ENCODE measurements around the gene PLP2. TPM values are rescaled to one million over a fixed set of nuclear protein-coding genes. Genes with fewer than 3 reads are reported as not detected.
"Not testable (repeated sequence)": the region's sequence is repeated elsewhere in the genome, so short reads cannot be mapped to it uniquely, and the experiment has no call there.

Gene PLP2
- total and polyA plus RNA-seq, 2 experiments from 2014 or later: 62.5 to 209 TPM

DNA sequence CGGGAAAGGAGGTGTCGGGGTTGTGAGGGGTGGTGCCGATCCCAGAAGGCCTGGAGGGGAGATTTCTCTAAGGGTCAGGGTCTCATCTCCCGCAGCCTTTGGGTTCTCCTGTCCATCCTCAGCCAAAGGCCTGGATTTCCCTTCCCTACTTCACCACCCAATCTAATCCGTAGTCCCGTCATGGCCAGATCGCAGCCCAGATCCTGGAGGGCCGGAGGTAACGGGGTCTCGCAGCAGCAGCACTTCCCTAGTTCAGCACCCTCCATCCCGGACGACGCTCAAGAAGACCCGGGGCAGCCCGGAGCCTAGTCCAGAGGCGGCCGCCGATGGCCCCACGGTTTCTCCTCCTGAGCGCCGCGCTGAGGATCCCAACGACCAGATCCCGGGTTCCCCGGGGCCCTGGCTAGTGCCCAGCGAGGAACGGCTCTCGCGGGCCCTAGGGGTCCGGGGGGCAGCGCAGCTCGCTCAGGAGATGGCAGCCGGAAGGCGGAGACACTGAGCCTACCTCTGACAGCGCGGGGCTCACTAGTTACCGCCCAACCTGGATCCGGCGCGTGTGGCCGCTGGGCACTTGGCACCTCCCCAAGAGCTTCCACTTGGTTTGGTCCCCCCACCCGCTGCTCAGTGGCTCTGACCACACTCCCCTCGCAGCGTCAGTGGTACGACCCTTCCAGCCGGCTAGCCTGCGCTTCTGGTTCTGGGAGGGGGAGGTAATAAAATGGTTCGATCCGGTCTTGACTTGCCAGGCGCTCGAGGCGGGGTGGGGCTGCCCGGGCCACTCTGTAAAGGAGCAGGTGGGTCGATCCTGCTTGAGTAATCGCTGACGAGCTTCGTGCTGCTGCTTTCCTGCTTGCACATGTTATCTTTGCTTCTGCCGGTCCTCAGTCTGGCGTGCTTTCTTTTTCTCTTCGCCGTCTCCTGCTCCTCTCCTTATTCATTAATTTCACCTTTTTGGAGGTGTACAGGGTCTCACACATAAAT, 5.5 kb upstream of the PLP2 start:
- no peaks in the 10 kb centered on the region for H3K9me2 ChIP-seq (ENCODE audit: insufficient read depth)
- H2AFZ ChIP-seq: peak overlapping the region; percentile 79; the same call in 1 of the 2 replicates
- H3K9ac ChIP-seq: no peak overlapping the region
- WGBS, 2 experiments (ENCODE audit: low coverage in 1 of 2, low lambda C conversion rate in 2 of 2, missing lambda C conversion rate in 2 of 2): 70 to 73% methylated on average over 26 to 41 of the region's 61 CpGs
- peaks cover 6% of the 10 kb centered on the region; the same call in 1 of the 2 replicates for H3K4me1 ChIP-seq (ENCODE audit: insufficient read depth)
- peak overlapping the region; percentile 61 for H3K4me2 ChIP-seq (ENCODE audit: unreplicated experiment)
- in situ Hi-C loops (cut with MboI): no loop called here
- peak; percentile 17 for DNase-seq
- H3K27me3 ChIP-seq (replicated peaks; ENCODE audit: insufficient read depth): no peaks in the 10 kb centered on the region
- peaks cover 3% of the 10 kb centered on the region for H3F3A ChIP-seq (ENCODE audit: insufficient read depth)
- no peak overlapping the region for H3K4me3 ChIP-seq
- H3K36me3 ChIP-seq (ENCODE audit: low read depth): no peaks in the 10 kb centered on the region
- H3K9me3 ChIP-seq (ENCODE audit: low read depth): no peaks in the 10 kb centered on the region
- H3K79me2 ChIP-seq (ENCODE audit: insufficient read depth): no peaks in the 10 kb centered on the region
- no peaks in the 10 kb centered on the region for H4K20me1 ChIP-seq (ENCODE audit: insufficient read depth)
- peak overlapping the region; percentile 69 for H3K27ac ChIP-seq
- no peak for TF ChIP-seq EZH2phosphoT487 (IDR thresholded peaks at IDR 0.05; ENCODE audit: insufficient read depth, low read depth)
- TF ChIP-seq EZH2 (IDR thresholded peaks at IDR 0.05; ENCODE audit: insufficient read depth, poor library complexity, severe bottlenecking): no peak

DNA sequence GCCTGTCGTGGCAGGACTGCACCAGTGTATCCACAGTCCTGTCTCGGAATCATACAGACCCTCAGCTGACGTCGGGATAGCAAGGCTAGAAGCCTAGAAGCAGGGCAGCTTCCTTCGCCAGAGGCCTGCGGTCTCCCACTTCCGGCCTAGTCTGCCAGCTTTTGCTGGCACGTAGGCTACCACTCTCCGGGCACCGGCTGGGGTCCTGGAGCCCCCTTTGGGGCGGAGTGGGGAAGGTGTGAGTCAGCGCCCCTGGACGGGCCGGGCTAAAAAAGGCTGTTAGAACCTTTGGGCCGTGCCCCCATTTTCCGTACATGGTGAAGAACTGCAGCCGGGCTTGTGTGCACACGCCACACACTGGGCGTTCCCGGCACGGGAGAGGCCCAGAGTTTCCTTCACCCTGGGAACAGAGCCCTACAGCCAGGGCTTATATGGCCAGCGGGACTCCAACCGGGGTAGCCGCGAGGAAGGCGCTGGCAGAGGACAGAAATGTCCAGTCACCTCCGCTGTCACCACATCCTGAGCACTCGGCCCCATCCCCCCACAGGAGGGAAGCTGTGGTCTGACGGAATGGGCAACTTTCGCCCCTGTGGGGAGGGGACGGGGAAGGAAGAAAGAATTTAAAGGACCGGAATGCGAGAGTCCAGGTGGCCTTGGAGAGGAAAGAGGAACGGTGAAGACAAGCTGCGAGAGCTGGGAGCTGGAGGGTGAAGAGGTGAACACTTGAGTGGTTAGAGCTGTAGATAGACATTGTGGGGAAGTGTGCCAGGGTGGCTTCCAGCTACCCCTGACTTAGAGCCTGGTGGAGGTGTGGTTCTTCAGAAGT, 4.6 kb upstream of the PLP2 start:
- TF ChIP-seq EZH2phosphoT487 (IDR thresholded peaks at IDR 0.05; ENCODE audit: insufficient read depth, low read depth) (no peak), EZH2 (IDR thresholded peaks at IDR 0.05; ENCODE audit: insufficient read depth, poor library complexity, severe bottlenecking) (no peak)
- no peaks in the 10 kb centered on the region for H3K36me3 ChIP-seq (ENCODE audit: low read depth)
- H3K27ac ChIP-seq: peak overlapping the region; percentile 69
- H3K4me3 ChIP-seq: peak overlapping the region; percentile 41
- DNase-seq: peak; percentile 76
- H3K9ac ChIP-seq: peak overlapping the region; percentile 58
- no peaks in the 10 kb centered on the region for H3K9me3 ChIP-seq (ENCODE audit: low read depth)
- no peaks in the 10 kb centered on the region for H3K27me3 ChIP-seq (replicated peaks; ENCODE audit: insufficient read depth)
- peak overlapping the region; percentile 61 for H3K4me2 ChIP-seq (ENCODE audit: unreplicated experiment)
- no peaks in the 10 kb centered on the region for H3K79me2 ChIP-seq (ENCODE audit: insufficient read depth)
- H3F3A ChIP-seq (ENCODE audit: insufficient read depth): peaks cover 3% of the 10 kb centered on the region
- 25 to 29% methylated on average over 17 to 22 of the region's 35 CpGs for WGBS, 2 experiments (ENCODE audit: low coverage in 1 of 2, low lambda C conversion rate in 2 of 2, missing lambda C conversion rate in 2 of 2)
- in situ Hi-C loops (cut with MboI): no loop called here
- H4K20me1 ChIP-seq (ENCODE audit: insufficient read depth): no peaks in the 10 kb centered on the region
- no peaks in the 10 kb centered on the region for H3K9me2 ChIP-seq (ENCODE audit: insufficient read depth)
- peak overlapping the region; percentile 79 for H2AFZ ChIP-seq
- peaks cover 6% of the 10 kb centered on the region; the same call in 1 of the 2 replicates for H3K4me1 ChIP-seq (ENCODE audit: insufficient read depth)

DNA sequence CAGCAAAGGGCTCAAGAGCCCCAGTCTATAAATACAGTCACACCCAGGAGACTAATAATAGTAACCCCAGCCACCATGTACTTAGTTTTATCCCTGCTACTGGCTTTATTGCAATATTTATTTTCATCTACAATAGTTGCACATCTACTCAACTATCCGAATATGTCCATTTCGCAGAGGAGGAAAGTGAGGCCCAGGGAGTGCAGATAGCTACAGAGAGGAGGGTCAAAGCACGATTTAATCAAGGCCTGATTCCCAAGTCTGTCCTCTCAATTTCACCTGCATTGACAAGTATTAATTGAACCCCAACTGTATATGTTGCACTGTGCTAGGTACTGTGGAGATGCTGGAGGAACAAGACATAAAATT, 4.0 kb upstream of the PLP2 start:
- peak overlapping the region; percentile 79 for H2AFZ ChIP-seq
- H3K9me3 ChIP-seq (ENCODE audit: low read depth): no peaks in the 10 kb centered on the region
- H3K4me2 ChIP-seq (ENCODE audit: unreplicated experiment): peak overlapping the region; percentile 61
- peak overlapping the region; percentile 69 for H3K27ac ChIP-seq
- H3K4me1 ChIP-seq (ENCODE audit: insufficient read depth): peaks cover 6% of the 10 kb centered on the region; the same call in 1 of the 2 replicates
- peaks cover 4% of the 10 kb centered on the region for H3K79me2 ChIP-seq (ENCODE audit: insufficient read depth)
- H3K27me3 ChIP-seq (replicated peaks; ENCODE audit: insufficient read depth): no peaks in the 10 kb centered on the region
- H3F3A ChIP-seq (ENCODE audit: insufficient read depth): peaks cover 3% of the 10 kb centered on the region
- H4K20me1 ChIP-seq (ENCODE audit: insufficient read depth): no peaks in the 10 kb centered on the region
- in situ Hi-C loops (cut with MboI): no loop called here
- no peak for DNase-seq
- WGBS, 2 experiments (ENCODE audit: low coverage in 1 of 2, low lambda C conversion rate in 2 of 2, missing lambda C conversion rate in 2 of 2): 63 to 94% methylated on average over 2 to 3 of the region's 3 CpGs
- H3K36me3 ChIP-seq (ENCODE audit: low read depth): no peaks in the 10 kb centered on the region
- TF ChIP-seq EZH2 (IDR thresholded peaks at IDR 0.05; ENCODE audit: insufficient read depth, poor library complexity, severe bottlenecking) (no peak), EZH2phosphoT487 (IDR thresholded peaks at IDR 0.05; ENCODE audit: insufficient read depth, low read depth) (no peak)
- H3K4me3 ChIP-seq: peak overlapping the region; percentile 41
- H3K9me2 ChIP-seq (ENCODE audit: insufficient read depth): no peaks in the 10 kb centered on the region
- H3K9ac ChIP-seq: peak overlapping the region; percentile 58

DNA sequence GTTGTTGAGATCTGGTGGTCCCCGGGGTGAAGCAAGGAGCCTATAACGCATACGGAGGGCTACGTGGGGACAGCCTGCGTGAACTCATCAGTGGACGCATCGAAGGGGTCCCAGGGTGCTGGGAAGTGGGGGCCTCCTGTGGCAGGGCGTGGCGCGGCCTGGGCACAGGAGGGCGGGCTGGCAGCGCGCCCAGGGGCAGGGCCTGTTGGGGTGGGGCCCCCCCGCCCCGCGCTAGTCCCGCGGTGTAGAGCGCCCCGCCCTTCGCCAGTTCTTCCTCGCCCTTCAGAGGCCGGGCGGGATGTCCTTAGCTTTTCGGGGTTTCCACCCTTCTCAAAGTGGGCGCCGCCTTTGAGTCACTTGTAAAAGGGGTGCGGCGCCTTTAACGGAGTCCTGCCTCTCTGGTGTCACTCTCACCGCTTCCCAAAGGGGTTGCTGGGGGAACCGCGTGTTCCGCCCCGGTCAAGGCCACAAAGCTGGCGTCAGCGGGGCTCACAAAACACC, 632 bp downstream of the PLP2 start:
- H3K4me3 ChIP-seq: peak overlapping the region; percentile 89
- peak overlapping the region; percentile 79 for H3K27ac ChIP-seq
- peak overlapping the region; percentile 75 for H3K4me2 ChIP-seq (ENCODE audit: unreplicated experiment)
- peak; percentile 80 for DNase-seq
- peaks cover 5% of the 10 kb centered on the region; the same call in 1 of the 2 replicates for H3K4me1 ChIP-seq (ENCODE audit: insufficient read depth)
- in situ Hi-C loops (cut with MboI): no loop called here
- H3F3A ChIP-seq (ENCODE audit: insufficient read depth): peaks cover 3% of the 10 kb centered on the region
- H4K20me1 ChIP-seq (ENCODE audit: insufficient read depth): no peaks in the 10 kb centered on the region
- H3K9ac ChIP-seq: peak overlapping the region; percentile 91
- H3K27me3 ChIP-seq (replicated peaks; ENCODE audit: insufficient read depth): no peaks in the 10 kb centered on the region
- H3K79me2 ChIP-seq (ENCODE audit: insufficient read depth): peaks cover 16% of the 10 kb centered on the region
- peak overlapping the region; percentile 81 for H2AFZ ChIP-seq
- 0 to 1% methylated on average over 4 to 18 of the region's 37 CpGs for WGBS, 2 experiments (ENCODE audit: low coverage in 1 of 2, low lambda C conversion rate in 2 of 2, missing lambda C conversion rate in 2 of 2)
- no peaks in the 10 kb centered on the region for H3K9me2 ChIP-seq (ENCODE audit: insufficient read depth)
- no peaks in the 10 kb centered on the region for H3K9me3 ChIP-seq (ENCODE audit: low read depth)
- TF ChIP-seq EZH2 (IDR thresholded peaks at IDR 0.05; ENCODE audit: insufficient read depth, poor library complexity, severe bottlenecking): no peak
- no peak for TF ChIP-seq EZH2phosphoT487 (IDR thresholded peaks at IDR 0.05; ENCODE audit: insufficient read depth, low read depth)
- H3K36me3 ChIP-seq (ENCODE audit: low read depth): no peaks in the 10 kb centered on the region

DNA sequence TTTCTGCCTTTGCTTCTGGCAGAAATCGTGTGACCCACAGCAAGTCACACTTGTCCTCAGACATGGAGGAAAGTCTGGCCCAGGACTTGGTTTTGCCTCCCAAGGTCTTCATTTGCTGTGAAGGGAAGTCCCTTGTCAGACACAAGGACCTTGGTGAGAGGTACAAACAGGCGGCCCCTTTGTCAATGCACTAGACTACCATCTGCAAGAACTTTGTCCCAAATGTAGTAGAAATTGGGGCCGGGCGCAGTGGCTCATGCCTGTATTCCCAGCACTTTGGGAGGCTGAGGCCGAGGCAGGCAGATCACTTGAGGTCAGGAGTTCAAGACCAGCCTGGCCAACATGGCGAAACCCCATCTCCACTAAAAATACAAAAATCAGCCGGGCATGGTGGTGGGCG, 1.8 kb downstream of the PLP2 start:
- in situ Hi-C loops (cut with MboI); H3K27ac ChIP-seq; H3K9me2 ChIP-seq (ENCODE audit: insufficient read depth); H3K27me3 ChIP-seq (replicated peaks; ENCODE audit: insufficient read depth); H3K4me1 ChIP-seq (ENCODE audit: insufficient read depth); DNase-seq; H3K9me3 ChIP-seq (ENCODE audit: low read depth); H3K36me3 ChIP-seq (ENCODE audit: low read depth); H3F3A ChIP-seq (ENCODE audit: insufficient read depth); H3K4me2 ChIP-seq (ENCODE audit: unreplicated experiment); H2AFZ ChIP-seq; H3K9ac ChIP-seq; H4K20me1 ChIP-seq (ENCODE audit: insufficient read depth): not testable (repeated sequence)
- H3K79me2 ChIP-seq (ENCODE audit: insufficient read depth): peaks cover 16% of the 10 kb centered on the region
- WGBS, 2 experiments (ENCODE audit: low coverage in 1 of 2, low lambda C conversion rate in 2 of 2, missing lambda C conversion rate in 2 of 2): 95 to 96% methylated on average over 4 to 8 of the region's 8 CpGs
- peak overlapping the region; percentile 89 for H3K4me3 ChIP-seq

Measured in GM23248 (cell line).